DMS79 treated with DMSO at 0.1 percent for 48 hours (cell line): ENCODE data around the gene ZNF587B.
"Not testable (repeated sequence)": the region's sequence is repeated elsewhere in the genome, so short reads cannot be mapped to it uniquely, and the experiment has no call there.

Experiments used
- DNase-seq: peaks from one replicate; lab custom pipeline; 2025; lab: John Stamatoyannopoulos, UW

The ZNF587B gene

GRCh38 chr19:57870225-57870624 lies 40.1 kb downstream of the ZNF587B start:
- no peak for DNase-seq

GRCh38 chr19:57872450-57872849 lies 42.4 kb downstream of the ZNF587B start:
- DNase-seq: no peak

- DNase-seq: not testable (repeated sequence)
Measured at GRCh38 chr19:57873883-57874799, 44.0 kb downstream of the ZNF587B start.

GRCh38 chr19:57886046-57886445 lies 55.9 kb downstream of the ZNF587B start:
- no peak for DNase-seq

- peak; percentile 64 for DNase-seq
Measured at GRCh38 chr19:57887195-57887941, 57.3 kb downstream of the ZNF587B start.

GRCh38 chr19:57888107-57888559 lies 58.0 kb downstream of the ZNF587B start:
- no peak for DNase-seq

GRCh38 chr19:57888560-57889231 lies 58.6 kb downstream of the ZNF587B start, which contains the start of gene ZNF814:
Gene ZNF814, minus strand, starts transcription at chr19:57889037. Its CDS starts 235 bp downstream, at chr19:57888802.
- peak; percentile 57 for DNase-seq

GRCh38 chr19:57890706-57891105 lies 60.6 kb downstream of the ZNF587B start:
- not testable (repeated sequence) for DNase-seq
